GM21825 (cell line): ENCODE measurements around the gene ATP6V1D.
"Not testable (repeated sequence)": the region's sequence is repeated elsewhere in the genome, so short reads cannot be mapped to it uniquely, and the experiment has no call there.

ENCODE experiments used
- ATAC-seq: cut with Tn5 transposase; IDR thresholded peaks from one replicate; pipeline ENCODE4 v1.9.1; 2021; ENCODE audit warnings: mild to moderate bottlenecking, moderate library complexity; ENCODE audit not compliant: unreplicated experiment

The ATP6V1D gene

GRCh38 chr14:67359775-67360469 lies at the start of gene ATP6V1D, which contains the start of gene EIF2S1:
Gene ATP6V1D, minus strand, starts transcription at chr14:67359804. Its CDS starts 106 bp downstream, at chr14:67359698.
Gene EIF2S1, plus strand, starts transcription at chr14:67360328. Its CDS starts 4,440 bp downstream, at chr14:67364768.
- peak; percentile 91 for ATAC-seq

- ATAC-seq: not testable (repeated sequence)
Observed at GRCh38 chr14:67408122-67408801, 48.7 kb upstream of the ATP6V1D start.

GRCh38 chr14:67405771-67406170 lies 46.2 kb upstream of the ATP6V1D start:
- no peak for ATAC-seq

- no peak for ATAC-seq
Observed at GRCh38 chr14:67400434-67400833, 40.8 kb upstream of the ATP6V1D start.

GRCh38 chr14:67397536-67397935 lies 37.9 kb upstream of the ATP6V1D start:
- ATAC-seq: no peak

- ATAC-seq: no peak
Observed at GRCh38 chr14:67396381-67396970, 36.9 kb upstream of the ATP6V1D start.

- no peak for ATAC-seq
Observed at GRCh38 chr14:67395876-67396189, 36.2 kb upstream of the ATP6V1D start.

- no peak for ATAC-seq
Observed at GRCh38 chr14:67395086-67395875, 35.7 kb upstream of the ATP6V1D start.

- ATAC-seq: no peak
Observed at GRCh38 chr14:67393689-67394088, 34.1 kb upstream of the ATP6V1D start.

GRCh38 chr14:67392800-67393199 lies 33.2 kb upstream of the ATP6V1D start:
- ATAC-seq: no peak

- ATAC-seq: no peak
Observed at GRCh38 chr14:67392123-67392522, 32.5 kb upstream of the ATP6V1D start.

GRCh38 chr14:67391268-67391667 lies 31.7 kb upstream of the ATP6V1D start:
- ATAC-seq: no peak

GRCh38 chr14:67389811-67390534 lies 30.4 kb upstream of the ATP6V1D start:
- no peak for ATAC-seq

GRCh38 chr14:67389275-67389674 lies 29.7 kb upstream of the ATP6V1D start:
- ATAC-seq: no peak

GRCh38 chr14:67387195-67387594 lies 27.6 kb upstream of the ATP6V1D start:
- ATAC-seq: no peak

- no peak for ATAC-seq
Observed at GRCh38 chr14:67385618-67386017, 26.0 kb upstream of the ATP6V1D start.

GRCh38 chr14:67385120-67385519 lies 25.5 kb upstream of the ATP6V1D start:
- ATAC-seq: no peak

- no peak for ATAC-seq
Observed at GRCh38 chr14:67377916-67378315, 18.3 kb upstream of the ATP6V1D start.

GRCh38 chr14:67373347-67373746 lies 13.7 kb upstream of the ATP6V1D start:
- no peak for ATAC-seq

- no peak for ATAC-seq
Observed at GRCh38 chr14:67372833-67373232, 13.2 kb upstream of the ATP6V1D start.
